ENCODE data around the gene PIMREG. TPM values are rescaled to one million over a fixed set of nuclear protein-coding genes. Genes with fewer than 3 reads are reported as not detected.

The PIMREG gene
- total RNA-seq, result 1.4 TPM

GRCh38 chr17:6443692-6444570 is at the start of gene PIMREG:
PIMREG (plus strand) TSS chr17:6444455; CDS start chr17:6445111, 656 bp downstream.
- peak; percentile 95 for DNase-seq (ENCODE audit: low spot score)

GRCh38 chr17:6398955-6399354 is 45.3 kb upstream of the PIMREG start:
- no peak for DNase-seq (ENCODE audit: low spot score)

GRCh38 chr17:6402258-6402657 is 42.0 kb upstream of the PIMREG start:
- no peak for DNase-seq (ENCODE audit: low spot score)

GRCh38 chr17:6408276-6408675 is 36.0 kb upstream of the PIMREG start:
- no peak for DNase-seq (ENCODE audit: low spot score)

- no peak for DNase-seq (ENCODE audit: low spot score)
Measured at GRCh38 chr17:6408735-6409134, 35.5 kb upstream of the PIMREG start.

- DNase-seq (ENCODE audit: low spot score), result no peak
Measured at GRCh38 chr17:6413065-6413464, 31.2 kb upstream of the PIMREG start.

GRCh38 chr17:6415616-6416015 is 28.6 kb upstream of the PIMREG start:
- no peak for DNase-seq (ENCODE audit: low spot score)

GRCh38 chr17:6420173-6420641 is 24.0 kb upstream of the PIMREG start:
- DNase-seq (ENCODE audit: low spot score), result no peak

- peak; percentile 79 for DNase-seq (ENCODE audit: low spot score)
Measured at GRCh38 chr17:6421700-6422604, 22.3 kb upstream of the PIMREG start.

GRCh38 chr17:6422654-6423241 is 21.5 kb upstream of the PIMREG start:
- DNase-seq (ENCODE audit: low spot score), result no peak

GRCh38 chr17:6423931-6424330 is 20.3 kb upstream of the PIMREG start:
- DNase-seq (ENCODE audit: low spot score), result no peak

- DNase-seq (ENCODE audit: low spot score), result no peak
Measured at GRCh38 chr17:6425407-6425806, 18.8 kb upstream of the PIMREG start.

- no peak for DNase-seq (ENCODE audit: low spot score)
Measured at GRCh38 chr17:6426356-6427101, 17.7 kb upstream of the PIMREG start.

GRCh38 chr17:6427279-6427781 is 16.9 kb upstream of the PIMREG start:
- DNase-seq (ENCODE audit: low spot score), result no peak

GRCh38 chr17:6428207-6428965 is 15.9 kb upstream of the PIMREG start:
- DNase-seq (ENCODE audit: low spot score), result no peak

- no peak for DNase-seq (ENCODE audit: low spot score)
Measured at GRCh38 chr17:6429266-6429665, 15.0 kb upstream of the PIMREG start.

GRCh38 chr17:6430769-6431168 is 13.5 kb upstream of the PIMREG start:
- no peak for DNase-seq (ENCODE audit: low spot score)

GRCh38 chr17:6435051-6435450 is 9.2 kb upstream of the PIMREG start, which contains the start of gene AIPL1:
AIPL1 (minus strand) TSS chr17:6435121; CDS start chr17:6435104, 17 bp downstream.
- no peak for DNase-seq (ENCODE audit: low spot score)

GRCh38 chr17:6435968-6436367 is 8.3 kb upstream of the PIMREG start:
- peak; percentile 57 for DNase-seq (ENCODE audit: low spot score)

GRCh38 chr17:6437466-6437865 is 6.8 kb upstream of the PIMREG start:
- no peak for DNase-seq (ENCODE audit: low spot score)

All from mucosa of gallbladder (tissue), 1 donor.